HG03064 (cell line): ENCODE data around the gene TBCEL.
"Not testable (repeated sequence)": the region's sequence is repeated elsewhere in the genome, so short reads cannot be mapped to it uniquely, and the experiment has no call there.

ENCODE experiments used
- ATAC-seq: cut with Tn5 transposase; IDR thresholded peaks from one replicate; pipeline ENCODE4 v1.9.1; 2021; ENCODE audit warnings: low read depth; ENCODE audit not compliant: unreplicated experiment

The TBCEL gene

GRCh38 chr11:121024989-121025388 is 1.1 kb downstream of the TBCEL start:
- no peak for ATAC-seq

DNA sequence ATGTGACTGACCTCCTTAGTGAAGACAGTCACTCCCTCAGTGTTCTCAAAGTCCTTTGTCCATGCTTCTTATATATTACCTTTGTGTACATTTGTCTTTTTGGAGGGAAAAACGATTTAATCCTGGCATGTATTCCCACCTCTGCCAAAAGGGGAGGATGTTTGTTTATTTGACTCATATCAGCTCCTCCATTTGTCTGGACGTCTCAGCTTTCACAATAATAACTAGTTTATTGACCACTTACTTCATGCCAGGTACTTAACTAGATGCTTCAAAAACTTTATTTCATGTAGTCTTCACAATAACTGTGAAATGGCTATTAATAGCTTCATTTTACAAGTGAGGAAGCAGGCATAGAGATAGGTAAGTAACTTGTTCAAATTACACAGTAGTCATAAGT is 5.3 kb downstream of the TBCEL start:
- ATAC-seq = no peak

DNA sequence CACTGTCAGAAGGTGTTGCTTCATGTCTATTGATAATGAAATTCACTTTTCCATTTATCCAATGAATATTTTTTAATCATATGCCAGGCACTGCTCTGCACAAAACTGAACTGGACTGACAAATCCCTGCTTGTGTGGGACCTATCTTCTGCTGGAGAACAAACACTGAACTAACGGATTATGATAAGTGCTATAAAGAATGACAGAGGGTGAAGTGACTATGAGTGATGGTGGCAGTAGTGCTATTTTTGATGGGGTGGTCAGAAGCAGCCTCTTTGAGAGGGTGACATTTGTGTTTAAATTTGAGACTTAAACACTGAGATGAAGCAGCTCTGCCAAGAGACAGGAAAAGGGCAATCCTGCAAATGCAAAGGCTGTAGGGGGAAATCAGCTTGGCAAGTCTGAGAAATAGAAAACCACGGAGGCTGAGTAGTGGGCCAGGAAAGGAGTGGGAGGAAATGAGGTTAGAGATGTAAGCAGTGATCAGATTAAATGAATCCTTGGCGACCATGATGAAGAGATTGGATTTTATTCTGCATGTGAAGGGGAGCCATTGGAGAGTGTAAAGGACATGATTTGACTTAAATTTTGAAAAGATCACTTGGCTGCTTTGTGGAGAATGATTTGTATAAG is 6.0 kb downstream of the TBCEL start:
- ATAC-seq = no peak

GRCh38 chr11:121031167-121031566 is 7.3 kb downstream of the TBCEL start:
- no peak for ATAC-seq

GRCh38 chr11:121031648-121032047 is 7.7 kb downstream of the TBCEL start:
- not testable (repeated sequence) for ATAC-seq

DNA sequence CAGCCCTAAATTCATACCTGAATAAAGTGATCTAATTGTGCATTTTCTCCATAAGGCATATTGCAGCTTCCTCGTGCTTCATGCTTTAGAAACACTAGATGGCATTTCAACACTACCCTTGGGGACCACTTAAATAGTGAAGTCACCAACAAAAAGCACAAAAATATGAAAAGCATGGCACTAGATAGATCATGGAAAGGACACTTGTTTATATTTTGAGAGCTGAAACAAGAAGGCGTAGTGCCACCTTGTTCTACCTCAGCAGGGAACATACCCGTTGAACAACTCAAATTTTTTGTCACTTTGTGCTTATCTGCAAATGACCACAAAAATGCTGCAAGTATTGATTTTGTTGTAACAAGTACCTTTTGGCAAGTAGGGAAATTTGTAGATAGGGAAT is 8.6 kb downstream of the TBCEL start:
- no peak for ATAC-seq

DNA sequence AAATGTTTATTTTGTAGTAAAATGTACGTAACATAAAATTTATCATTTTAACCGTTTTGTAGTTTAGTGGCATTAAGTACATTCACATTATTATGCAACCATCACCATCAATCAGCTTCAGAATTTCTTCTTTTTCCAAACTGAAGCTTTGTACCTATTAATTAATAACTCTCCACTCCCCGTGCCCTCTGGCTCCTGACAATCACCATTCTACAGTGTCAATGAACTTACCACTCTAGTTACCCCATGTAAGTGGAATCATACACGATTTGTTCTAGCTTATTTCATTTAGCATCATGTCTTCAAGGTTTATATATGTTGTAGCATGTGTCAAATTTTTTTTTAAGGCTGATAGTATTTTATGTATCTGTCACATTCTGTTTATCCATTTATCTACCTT is 9.7 kb downstream of the TBCEL start:
- no peak for ATAC-seq

DNA sequence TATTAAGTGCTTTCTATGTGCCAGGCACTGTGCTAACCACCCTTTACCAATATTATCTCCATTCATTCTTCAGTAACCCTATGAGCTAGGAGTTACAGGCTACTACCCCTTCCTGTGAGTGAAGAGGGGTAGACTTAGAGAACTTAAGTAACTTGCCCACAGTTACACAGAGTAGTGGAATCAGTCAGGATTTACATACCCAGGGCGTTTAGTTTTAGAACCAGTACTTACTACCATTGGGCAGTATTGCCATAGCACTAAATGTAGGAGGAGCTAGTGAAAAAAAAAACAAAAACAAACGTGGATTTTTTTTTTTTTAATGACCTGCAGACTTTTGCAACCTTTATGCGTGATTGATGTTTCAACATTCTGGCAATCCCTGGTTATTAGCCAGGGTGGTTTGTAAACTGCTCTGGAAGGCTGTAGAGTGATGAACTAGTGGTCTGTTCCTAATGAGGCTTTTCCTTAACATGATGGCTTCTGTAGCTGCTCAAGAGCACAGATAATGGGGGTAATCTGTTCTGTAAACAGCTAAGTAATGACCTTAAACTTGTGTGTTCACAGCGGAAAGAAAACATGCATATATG is 11.4 kb downstream of the TBCEL start:
- no peak for ATAC-seq

GRCh38 chr11:121035780-121036179 is 11.9 kb downstream of the TBCEL start:
- no peak for ATAC-seq

DNA sequence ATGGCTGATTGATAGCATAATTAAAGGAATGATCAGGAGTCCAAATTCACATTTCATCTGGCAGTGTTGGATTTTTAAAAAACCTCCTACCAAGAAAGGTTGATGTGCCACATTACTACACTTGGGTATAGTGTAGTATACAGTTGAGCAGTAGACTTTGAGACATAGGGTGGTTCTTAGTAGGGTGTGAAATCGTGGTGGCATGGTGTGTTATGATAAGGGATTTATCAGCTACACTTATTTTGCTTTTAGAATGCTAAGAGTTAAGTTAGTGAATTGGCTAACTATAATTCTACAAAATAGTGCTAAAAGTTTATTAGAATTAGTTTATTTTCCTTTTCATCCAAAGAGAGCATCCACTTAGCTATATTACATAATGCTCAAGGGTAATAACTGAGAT is 13.1 kb downstream of the TBCEL start:
- no peak for ATAC-seq

DNA sequence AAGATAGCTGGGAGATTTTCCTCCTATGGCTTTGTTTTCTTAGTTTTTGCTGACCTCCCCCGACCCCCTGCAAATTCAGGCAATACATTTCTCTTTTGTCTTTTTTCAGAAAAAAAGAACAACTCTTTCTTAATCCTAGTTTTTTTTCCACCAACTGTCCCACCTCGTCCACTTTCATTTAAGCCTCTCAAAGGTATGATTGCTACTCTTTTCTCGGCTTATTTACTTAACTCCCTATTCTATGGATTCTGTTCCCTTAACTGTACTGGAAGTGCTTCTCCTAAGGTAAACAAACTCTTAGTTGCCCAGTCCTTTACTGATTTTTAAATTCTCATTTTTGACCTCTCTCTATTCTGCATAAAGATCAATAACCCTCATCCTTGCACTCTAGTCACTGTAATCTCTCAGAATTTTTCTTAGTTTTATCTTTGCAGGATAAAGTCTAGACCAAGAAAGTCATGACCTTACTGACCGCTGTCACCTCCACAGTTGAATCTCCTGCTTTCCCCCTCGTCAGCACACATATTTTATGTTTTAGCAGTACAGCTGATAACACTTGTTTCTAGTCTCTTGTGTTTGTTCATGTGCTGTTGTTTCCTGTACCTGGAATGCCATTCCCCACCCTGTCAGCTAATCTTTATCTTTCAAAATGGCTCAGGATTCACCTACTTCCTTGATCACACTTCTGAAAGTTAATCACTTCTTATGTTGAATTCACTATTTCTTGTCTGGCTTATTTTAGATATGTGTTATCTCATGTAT is 14.9 kb downstream of the TBCEL start:
- no peak for ATAC-seq

GRCh38 chr11:121039971-121040613 is 16.2 kb downstream of the TBCEL start:
- ATAC-seq = no peak

- no peak for ATAC-seq
Observed at GRCh38 chr11:121040614-121041002, 16.7 kb downstream of the TBCEL start.

GRCh38 chr11:121041072-121041471 is 17.2 kb downstream of the TBCEL start:
- no peak for ATAC-seq

DNA sequence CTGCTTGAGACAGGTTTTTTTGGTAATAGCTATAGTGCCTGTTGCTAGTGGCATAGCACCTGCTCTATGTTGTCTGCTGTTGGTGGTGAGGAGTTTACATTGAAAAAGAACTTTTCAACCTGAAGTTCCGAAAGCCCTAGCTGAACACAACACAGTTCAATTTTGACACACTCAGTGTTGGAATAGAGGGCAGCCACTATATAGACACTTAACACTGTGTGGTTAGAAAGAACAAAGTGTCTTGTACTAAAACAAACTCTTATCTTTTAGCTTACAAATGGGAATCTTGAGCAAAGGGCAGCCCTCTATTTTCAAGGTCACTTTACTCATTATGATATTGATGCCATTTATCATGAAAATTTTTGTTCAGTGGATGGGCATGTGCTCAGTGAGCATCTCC is 18.4 kb downstream of the TBCEL start:
- ATAC-seq = no peak

GRCh38 chr11:121047926-121048325 is 24.0 kb downstream of the TBCEL start:
- ATAC-seq = no peak

GRCh38 chr11:121048464-121049233 is 24.7 kb downstream of the TBCEL start:
- no peak for ATAC-seq

DNA sequence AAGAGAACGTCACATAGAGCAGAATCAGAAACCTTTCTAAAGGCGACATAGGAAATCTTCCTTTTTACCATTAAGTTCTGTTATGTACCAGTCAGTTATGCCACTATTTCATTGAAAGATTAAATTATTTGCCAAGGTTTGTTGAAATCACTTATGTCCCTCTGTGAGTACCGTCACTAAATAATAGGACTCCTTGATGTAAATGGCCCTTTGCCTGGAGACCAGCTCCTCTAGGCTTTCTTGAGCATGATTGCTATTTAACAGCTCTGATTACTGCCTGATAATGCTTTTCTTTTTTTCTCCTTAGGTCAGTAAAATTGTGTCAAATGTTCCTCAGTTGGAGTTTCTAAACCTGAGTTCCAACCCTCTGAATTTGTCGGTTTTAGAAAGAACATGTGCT is 29.3 kb downstream of the TBCEL start:
- ATAC-seq = no peak

DNA sequence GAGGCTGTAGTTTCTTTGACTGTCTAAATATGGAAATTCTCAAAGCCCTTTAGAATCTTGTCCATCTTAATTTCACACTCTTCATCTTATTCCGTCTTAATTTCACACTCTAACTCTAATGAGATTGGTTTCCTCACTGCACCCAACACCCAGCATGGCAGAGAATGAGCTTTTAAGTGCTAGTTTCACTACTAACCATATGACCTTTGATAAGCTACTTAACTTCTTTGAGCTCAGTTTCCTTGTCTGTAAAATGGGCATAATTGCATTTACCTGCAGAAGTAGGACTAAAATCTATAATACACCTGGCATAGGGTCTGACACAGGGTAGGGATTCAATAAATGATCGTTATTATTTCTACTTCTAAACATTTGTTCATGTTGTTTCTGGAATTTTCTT is 30.4 kb downstream of the TBCEL start:
- ATAC-seq = no peak

DNA sequence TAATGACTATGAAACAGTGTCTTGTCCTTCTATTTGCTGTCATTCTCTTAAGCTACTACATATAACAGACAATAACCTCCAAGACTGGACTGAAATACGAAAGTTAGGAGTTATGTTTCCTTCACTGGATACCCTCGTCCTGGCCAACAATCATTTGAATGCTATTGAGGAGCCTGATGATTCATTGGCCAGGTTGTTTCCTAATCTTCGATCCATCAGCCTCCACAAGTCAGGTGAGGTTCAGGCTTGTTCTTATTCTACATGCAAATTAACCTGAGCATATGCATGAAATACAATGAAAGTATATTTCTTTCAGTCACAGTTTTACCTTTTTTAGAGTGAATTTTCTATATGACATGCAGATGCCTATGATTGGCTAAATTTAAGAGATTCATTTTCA is 31.2 kb downstream of the TBCEL start:
- ATAC-seq = no peak

DNA sequence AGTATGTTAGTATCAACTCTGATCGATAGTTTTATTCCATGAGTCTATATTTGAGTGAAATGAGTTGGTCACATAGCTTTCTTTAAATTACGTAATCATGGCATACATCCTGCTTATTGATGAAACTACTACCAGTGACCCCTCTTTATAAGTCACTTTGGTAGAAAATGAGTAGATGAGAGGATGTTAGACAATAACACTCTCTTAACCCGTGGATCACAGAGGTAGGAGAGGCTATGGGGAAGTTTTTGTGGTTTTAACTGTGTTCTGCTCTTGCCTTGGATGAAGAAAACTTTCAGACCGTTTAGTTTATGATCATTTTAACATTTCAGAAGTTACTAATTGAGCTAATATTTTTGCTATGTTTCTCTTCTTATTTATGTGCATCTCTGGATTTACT is 34.0 kb downstream of the TBCEL start:
- no peak for ATAC-seq
